KMS-11 (cell line): ENCODE results near the gene MAS1L.
A peak's percentile ranks its signal among the peaks of the same experiment; 100 is the strongest.

Experiments used
- H2AFZ ChIP-seq: fragments of 200-600 bp; sonication (generic); 2 replicates; pipeline ENCODE4 v1.6.1; 2016; ENCODE audit warnings: antibody characterized with exemption, mixed run types, low read depth
- H3K27ac ChIP-seq: fragments of 200-600 bp; sonication (generic); 2 replicates; pipeline ENCODE4 v1.6.1; 2016; ENCODE audit warnings: mild to moderate bottlenecking, mixed run types
- H3K27me3 ChIP-seq: fragments of 200-600 bp; sonication (generic); 2 replicates; pipeline ENCODE4 v1.6.1; 2017; ENCODE audit warnings: mild to moderate bottlenecking, low read depth, mixed run types, moderate library complexity; ENCODE audit not compliant: insufficient read depth
- H3K36me3 ChIP-seq: fragments of 200-600 bp; sonication (generic); 2 replicates; pipeline ENCODE4 v1.6.1; 2017; ENCODE audit warnings: mild to moderate bottlenecking, mixed run types; ENCODE audit not compliant: insufficient read depth
- H3K4me1 ChIP-seq: fragments of 200-600 bp; sonication (generic); 2 replicates; pipeline ENCODE4 v1.6.1; 2016; ENCODE audit warnings: mild to moderate bottlenecking, low read depth, mixed run types; ENCODE audit not compliant: poor library complexity, severe bottlenecking
- H3K4me2 ChIP-seq: fragments of 200-600 bp; sonication (generic); 2 replicates; pipeline ENCODE4 v1.7.0; 2016; ENCODE audit warnings: mild to moderate bottlenecking, mixed run types
- H3K4me3 ChIP-seq: fragments of 200-600 bp; sonication (generic); IDR thresholded peaks from 2 replicates; pipeline ENCODE4 v1.6.1; 2017; ENCODE audit warnings: low read depth, low read length, mixed read lengths; ENCODE audit not compliant: insufficient read depth
- H3K79me2 ChIP-seq: fragments of 200-600 bp; sonication (generic); 2 replicates; pipeline ENCODE4 v1.6.1; 2016; ENCODE audit warnings: low read depth, mixed run types; ENCODE audit not compliant: insufficient read depth
- H3K9ac ChIP-seq: fragments of 200-600 bp; sonication (generic); 2 replicates; pipeline ENCODE4 v1.6.1; 2016; ENCODE audit warnings: mild to moderate bottlenecking, mixed run types
- H4K20me1 ChIP-seq: fragments of 200-600 bp; sonication (generic); 2 replicates; pipeline ENCODE4 v1.6.1; 2016; ENCODE audit warnings: mild to moderate bottlenecking, mixed run types; ENCODE audit not compliant: insufficient read depth
- TF ChIP-seq, protein P1 (sequence below): fragments of 200-600 bp; sonication (generic); conservative IDR thresholded peaks from 2 replicates; pipeline ENCODE4 v1.6.1; 2017; ENCODE audit warnings: low read depth, mild to moderate bottlenecking, antibody characterized with exemption, low read length, moderate library complexity, mixed read lengths

MAS1L gene

GRCh38 chr6:29517728-29518440, 30.1 kb upstream of the MAS1L start:
- Histone ChIP-seq H3K4me3 (no peak overlapping the region), H3K36me3 (no peaks in the 10 kb centered on the region), H3K9ac (no peak overlapping the region), H2AFZ (no peak overlapping the region), H3K4me2 (no peak overlapping the region), H4K20me1 (no peaks in the 10 kb centered on the region), H3K27ac (no peak overlapping the region), H3K4me1 (peaks cover 49% of the 10 kb centered on the region), H3K27me3 (no peaks in the 10 kb centered on the region), H3K79me2 (no peaks in the 10 kb centered on the region)
- TF ChIP-seq, protein P1, sequence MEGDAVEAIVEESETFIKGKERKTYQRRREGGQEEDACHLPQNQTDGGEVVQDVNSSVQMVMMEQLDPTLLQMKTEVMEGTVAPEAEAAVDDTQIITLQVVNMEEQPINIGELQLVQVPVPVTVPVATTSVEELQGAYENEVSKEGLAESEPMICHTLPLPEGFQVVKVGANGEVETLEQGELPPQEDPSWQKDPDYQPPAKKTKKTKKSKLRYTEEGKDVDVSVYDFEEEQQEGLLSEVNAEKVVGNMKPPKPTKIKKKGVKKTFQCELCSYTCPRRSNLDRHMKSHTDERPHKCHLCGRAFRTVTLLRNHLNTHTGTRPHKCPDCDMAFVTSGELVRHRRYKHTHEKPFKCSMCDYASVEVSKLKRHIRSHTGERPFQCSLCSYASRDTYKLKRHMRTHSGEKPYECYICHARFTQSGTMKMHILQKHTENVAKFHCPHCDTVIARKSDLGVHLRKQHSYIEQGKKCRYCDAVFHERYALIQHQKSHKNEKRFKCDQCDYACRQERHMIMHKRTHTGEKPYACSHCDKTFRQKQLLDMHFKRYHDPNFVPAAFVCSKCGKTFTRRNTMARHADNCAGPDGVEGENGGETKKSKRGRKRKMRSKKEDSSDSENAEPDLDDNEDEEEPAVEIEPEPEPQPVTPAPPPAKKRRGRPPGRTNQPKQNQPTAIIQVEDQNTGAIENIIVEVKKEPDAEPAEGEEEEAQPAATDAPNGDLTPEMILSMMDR: no peak

GRCh38 chr6:29517245-29517644, 29.5 kb upstream of the MAS1L start:
- H3K36me3 ChIP-seq: no peaks in the 10 kb centered on the region
- peaks cover 43% of the 10 kb centered on the region for H3K4me1 ChIP-seq
- no peaks in the 10 kb centered on the region for H3K79me2 ChIP-seq
- no peak overlapping the region for H2AFZ ChIP-seq
- no peaks in the 10 kb centered on the region for H4K20me1 ChIP-seq
- no peak overlapping the region for H3K4me2 ChIP-seq
- no peak overlapping the region for H3K4me3 ChIP-seq
- TF ChIP-seq, protein P1: no peak
- H3K27ac ChIP-seq: no peak overlapping the region
- H3K9ac ChIP-seq: no peak overlapping the region
- H3K27me3 ChIP-seq: no peaks in the 10 kb centered on the region

DNA sequence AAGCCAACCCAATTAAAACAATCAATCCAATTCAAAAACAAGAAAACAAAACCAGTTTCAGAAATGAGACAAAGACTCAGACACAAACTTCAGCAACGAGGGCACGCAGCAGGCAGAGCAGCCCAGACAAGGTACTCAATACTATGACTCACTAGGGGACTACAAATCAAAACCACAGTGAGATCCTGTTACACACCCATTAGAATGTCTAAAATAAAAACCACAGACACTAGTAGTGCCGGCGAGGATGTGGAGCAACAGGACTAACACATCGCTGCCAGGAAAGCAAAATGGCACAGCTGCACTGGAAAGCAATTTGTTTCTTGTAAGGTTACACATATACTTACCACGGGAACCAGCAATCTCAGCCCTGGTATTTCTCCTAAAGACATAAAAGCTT, 28.4 kb upstream of the MAS1L start:
- Histone ChIP-seq H3K9ac (no peak overlapping the region), H3K27me3 (no peaks in the 10 kb centered on the region), H4K20me1 (no peaks in the 10 kb centered on the region), H3K36me3 (no peaks in the 10 kb centered on the region), H3K4me1 (peaks cover 32% of the 10 kb centered on the region), H3K4me2 (peak overlapping the region; percentile 51), H3K27ac (peak overlapping the region; percentile 56), H3K4me3 (no peak overlapping the region), H3K79me2 (no peaks in the 10 kb centered on the region), H2AFZ (peak overlapping the region; percentile 28; the same call in 1 of the 2 replicates)
- TF ChIP-seq, protein P1: no peak

DNA sequence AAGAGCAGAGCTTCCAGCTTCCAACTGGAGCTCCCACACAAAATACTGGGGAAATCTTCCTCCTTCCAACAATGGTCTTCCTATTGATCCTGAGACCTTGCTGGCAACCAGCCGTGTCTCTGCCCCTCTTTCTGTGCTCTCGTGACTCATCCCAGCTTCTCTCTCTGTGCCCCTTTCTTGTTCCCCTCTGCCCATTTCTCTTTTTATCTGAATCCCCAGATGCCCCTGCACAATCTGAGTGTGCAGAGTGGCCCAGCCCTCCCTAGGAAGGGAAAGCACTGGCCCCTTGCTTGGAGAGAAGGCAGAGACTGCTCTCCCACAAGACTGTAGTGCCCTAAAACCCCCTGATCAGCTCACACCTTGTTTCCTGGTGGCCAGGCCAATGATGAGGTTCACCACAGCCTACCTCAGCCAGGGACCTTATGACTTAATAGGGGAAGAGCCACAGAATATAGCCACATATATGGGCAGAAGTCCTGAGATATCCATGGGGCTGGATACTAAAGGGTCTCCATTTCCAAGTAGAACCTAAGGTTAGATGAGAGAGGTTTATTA, 23.1 kb upstream of the MAS1L start:
- Histone ChIP-seq H3K9ac (no peak overlapping the region), H4K20me1 (no peaks in the 10 kb centered on the region), H3K27me3 (no peaks in the 10 kb centered on the region), H3K4me2 (no peak overlapping the region), H2AFZ (no peak overlapping the region), H3K4me3 (no peak overlapping the region), H3K36me3 (no peaks in the 10 kb centered on the region), H3K79me2 (no peaks in the 10 kb centered on the region), H3K27ac (no peak overlapping the region), H3K4me1 (peaks cover 26% of the 10 kb centered on the region)
- TF ChIP-seq, protein P1: no peak
